CD4-positive, alpha-beta T cell treated with Interleukin-1 beta for 1 hour (primary cell): ENCODE results near the gene LEMD2.

Experiments used
- DNase-seq, 2 donors: peaks; one replicate each; pipeline ENCODE4 v3.0.0-alpha.2; 2020 to 2022

Gene LEMD2

GRCh38 chr6:33818293-33818692, 29.4 kb upstream of the LEMD2 start:
- no peak for DNase-seq

DNA sequence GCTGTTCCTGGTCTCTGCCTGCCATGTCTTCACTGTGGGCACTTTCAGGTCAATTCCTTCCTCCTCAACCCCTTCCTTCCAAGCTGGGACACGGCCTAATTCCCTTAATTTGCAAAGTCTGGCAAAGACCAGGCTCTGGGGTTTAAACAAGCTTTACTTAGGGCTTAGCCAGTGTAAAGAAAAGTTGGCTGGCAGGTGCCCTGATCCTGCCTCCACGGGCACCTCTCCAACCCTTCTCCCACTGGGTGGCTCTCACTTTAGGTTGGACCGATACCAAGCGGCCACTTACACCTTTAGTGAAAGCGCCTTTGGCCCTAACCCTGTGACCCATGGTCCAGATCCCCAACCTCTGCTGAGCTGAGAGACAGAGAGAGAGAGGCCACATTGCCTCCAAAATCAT, 28.6 kb upstream of the LEMD2 start:
- DNase-seq: no peak

GRCh38 chr6:33816911-33817310, 28.0 kb upstream of the LEMD2 start:
- no peak for DNase-seq

DNA sequence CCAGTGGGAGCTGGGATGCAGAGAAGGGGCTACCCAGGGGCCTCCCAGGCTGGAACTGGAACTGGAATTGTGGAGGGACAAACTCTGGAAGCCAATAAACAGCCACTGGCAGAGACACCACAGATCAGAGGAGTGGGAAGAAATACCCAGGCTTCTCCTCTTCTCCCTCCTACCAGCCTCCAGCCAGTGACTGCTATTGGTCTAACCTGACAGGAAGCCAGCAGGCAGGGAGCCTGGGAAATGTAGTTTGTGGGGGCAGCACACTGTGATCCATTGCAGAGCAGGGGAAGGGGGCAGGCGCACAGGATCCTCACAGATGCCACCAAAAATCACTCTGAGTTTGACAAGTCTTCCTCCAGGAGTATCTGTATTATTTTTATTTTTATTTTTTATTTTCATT, 26.9 kb upstream of the LEMD2 start:
- DNase-seq: peak in 1 of 2 donors; percentile 18

- no peak for DNase-seq
Observed at GRCh38 chr6:33813990-33814985, 25.4 kb upstream of the LEMD2 start.

DNA sequence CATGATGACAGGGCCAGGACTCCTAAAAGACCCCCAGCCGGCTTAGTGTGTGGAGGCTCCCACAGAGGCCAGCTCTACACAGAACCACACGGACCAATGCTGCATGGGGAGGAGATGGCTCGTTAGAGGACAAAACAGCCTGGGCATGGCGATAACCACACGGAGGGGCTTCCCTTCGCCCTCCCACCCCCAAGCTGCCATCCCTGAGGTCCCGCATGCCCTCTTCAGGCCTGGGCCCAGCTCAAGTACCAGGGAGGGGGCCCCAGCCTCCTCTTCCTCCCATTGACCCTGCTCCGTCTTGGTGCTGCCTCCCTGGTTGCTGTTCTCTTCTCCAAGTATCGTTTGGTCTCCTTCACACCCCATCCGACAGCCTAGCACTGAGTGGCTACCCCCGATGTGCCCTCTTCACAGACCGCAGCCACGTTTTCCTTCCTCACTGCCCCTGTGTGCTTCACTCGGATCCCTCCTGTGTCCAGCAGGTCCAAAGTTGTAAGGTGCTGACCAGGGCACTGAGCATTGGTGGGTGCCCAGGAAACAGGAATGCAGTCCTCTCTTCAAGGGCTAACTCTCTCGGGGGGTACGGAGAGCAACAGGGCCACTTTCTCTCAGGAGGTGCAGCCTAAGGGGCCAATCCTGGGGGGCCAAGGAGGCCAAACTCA, 24.4 kb upstream of the LEMD2 start:
- DNase-seq: no peak

DNA sequence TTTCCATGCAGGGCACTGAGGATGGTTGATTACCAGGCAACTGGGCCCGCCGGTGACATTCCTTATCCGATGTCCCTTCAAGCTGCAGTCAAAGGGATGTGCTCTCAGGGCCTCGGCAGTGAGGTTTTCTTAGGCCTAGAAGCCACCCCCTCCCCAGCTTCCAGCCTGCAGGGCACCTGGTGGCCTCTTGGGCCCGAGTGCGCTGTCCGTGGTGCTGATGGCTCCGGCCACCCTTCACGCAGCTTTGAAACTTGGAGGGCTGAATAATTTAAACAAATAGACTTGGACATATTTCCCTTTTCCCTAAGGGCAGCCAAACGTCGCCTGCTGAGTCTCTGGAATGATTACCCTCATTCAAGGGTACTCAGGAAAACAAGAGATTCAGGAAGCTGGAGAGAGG, 23.7 kb upstream of the LEMD2 start:
- peak; percentile 12 to 15 for DNase-seq

DNA sequence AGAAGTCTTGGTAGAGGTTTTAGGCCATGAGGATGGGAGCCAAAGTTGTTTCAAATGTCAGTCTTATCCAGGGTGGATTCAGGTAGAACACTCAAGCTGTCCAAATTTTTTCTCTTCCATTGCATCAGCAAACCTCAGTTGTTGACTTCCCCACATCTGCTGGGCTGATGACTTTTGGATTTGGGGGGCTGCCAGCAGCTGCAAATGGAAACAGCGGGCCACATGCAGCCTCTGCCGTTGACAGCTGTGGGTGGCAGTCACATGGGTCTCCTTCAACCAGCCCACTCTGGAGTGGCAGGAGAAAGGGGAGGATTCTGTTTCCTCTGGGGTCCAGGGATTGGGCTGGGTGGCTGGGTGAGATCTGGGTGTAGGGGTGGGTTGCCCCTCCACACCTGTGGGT, 20.7 kb upstream of the LEMD2 start:
- DNase-seq: no peak

- DNase-seq: no peak
Observed at GRCh38 chr6:33808641-33809180, 19.8 kb upstream of the LEMD2 start.

DNA sequence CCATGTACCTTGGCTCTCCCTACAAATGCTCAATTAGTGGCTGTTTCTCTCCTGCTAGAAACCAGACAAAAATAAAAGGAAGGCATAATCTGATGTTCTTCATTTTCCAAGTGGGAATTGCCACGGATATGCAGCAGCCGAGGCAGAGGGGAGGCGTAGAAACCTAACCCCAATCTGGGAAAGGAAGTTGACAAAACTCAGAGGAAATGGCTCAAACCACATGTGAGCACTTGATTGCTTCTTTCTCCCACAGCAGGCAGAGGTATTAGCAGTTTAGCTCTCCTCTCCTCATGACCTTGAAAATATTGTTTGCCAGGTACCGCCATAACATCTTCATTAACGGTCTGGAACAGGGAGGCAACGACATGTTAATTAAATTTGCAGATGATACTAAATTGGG, 18.7 kb upstream of the LEMD2 start:
- no peak for DNase-seq

- no peak for DNase-seq
Observed at GRCh38 chr6:33806841-33807240, 17.9 kb upstream of the LEMD2 start.

GRCh38 chr6:33803571-33804053, 14.7 kb upstream of the LEMD2 start, which contains the start of gene MLN:
MLN (minus strand) TSS chr6:33804003; CDS start chr6:33801163, 2,840 bp downstream.
- DNase-seq: no peak

- no peak for DNase-seq
Observed at GRCh38 chr6:33802186-33802958, 13.4 kb upstream of the LEMD2 start.

DNA sequence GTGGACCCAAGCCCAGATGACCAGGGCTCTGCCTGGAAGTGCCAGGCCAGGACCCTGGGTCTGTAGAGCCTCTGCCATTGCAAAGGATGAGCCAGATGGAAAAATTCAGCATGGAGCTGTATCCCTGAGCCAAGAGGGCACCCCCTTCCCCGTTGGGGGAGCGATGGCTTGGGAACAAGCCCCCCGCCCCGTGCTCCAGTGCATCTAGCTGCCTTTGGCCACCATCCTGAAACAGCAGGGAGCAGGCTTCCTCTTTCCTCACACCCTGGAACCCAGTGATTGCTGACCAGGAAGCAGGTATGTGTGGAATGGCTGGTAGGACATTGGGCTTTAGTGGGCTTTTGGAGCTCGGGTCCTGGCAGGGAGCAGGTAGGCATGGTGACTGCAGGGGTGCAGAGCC, 12.7 kb upstream of the LEMD2 start:
- DNase-seq: no peak

- DNase-seq: no peak
Observed at GRCh38 chr6:33800248-33800969, 11.5 kb upstream of the LEMD2 start.

- no peak for DNase-seq
Observed at GRCh38 chr6:33799454-33800113, 10.7 kb upstream of the LEMD2 start.

GRCh38 chr6:33798343-33798848, 9.5 kb upstream of the LEMD2 start:
- DNase-seq: no peak

GRCh38 chr6:33797626-33798342, 8.9 kb upstream of the LEMD2 start:
- no peak for DNase-seq

- DNase-seq: no peak
Observed at GRCh38 chr6:33794910-33795623, 6.1 kb upstream of the LEMD2 start.

DNA sequence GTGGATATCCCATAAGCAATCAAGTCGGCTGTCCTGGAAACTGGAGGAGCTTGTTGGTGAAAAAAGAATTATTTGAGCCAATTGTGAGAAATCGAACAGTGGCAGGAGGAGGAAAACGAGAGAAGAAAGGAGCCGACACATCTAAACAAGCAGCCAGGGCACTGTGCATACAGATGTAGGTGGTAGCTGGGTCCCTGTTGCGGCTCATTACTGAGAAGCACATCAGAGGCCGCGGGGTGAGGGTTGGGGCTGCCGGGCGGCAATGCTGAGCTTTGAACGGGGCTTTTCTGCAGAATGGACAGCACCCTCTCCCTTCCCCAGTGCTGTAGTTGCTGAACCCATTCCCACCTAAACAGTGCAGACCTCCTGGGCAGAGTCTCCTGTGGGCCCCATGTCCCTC, 4.1 kb upstream of the LEMD2 start:
- no peak for DNase-seq
